ENCODE measurements around the gene NELL1.

DNA sequence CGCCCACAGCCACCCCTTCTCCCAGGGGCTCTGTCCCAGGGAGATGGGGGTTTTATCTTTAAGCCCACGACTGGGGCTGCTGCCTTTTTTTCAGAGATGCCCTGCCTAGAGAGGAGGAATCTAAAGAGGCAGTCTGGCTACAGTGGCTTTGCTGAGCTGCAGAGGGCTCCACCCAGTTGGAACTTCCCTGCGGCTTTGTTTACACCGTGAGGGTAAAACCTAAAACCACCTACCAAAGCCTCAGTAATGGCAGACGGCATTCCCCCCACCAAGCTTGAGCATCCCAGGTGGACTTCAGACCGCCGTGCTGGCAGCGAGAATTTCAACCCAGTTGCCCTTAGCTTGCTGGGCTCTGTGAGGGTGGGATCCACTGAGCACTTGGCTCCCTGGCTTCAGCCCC, 535.8 kb downstream of the NELL1 start:
- TF ChIP-seq TAF1 (IDR thresholded peaks at IDR 0.05; ENCODE audit: borderline replicate concordance, insufficient read depth, low read length) = no peak
- TF ChIP-seq POLR2AphosphoS5 (IDR thresholded peaks at IDR 0.05; ENCODE audit: low read depth, low read length) = no peak
